ENCODE data around the gene FMN2. TPM values are rescaled to one million over a fixed set of nuclear protein-coding genes. Genes with fewer than 3 reads are reported as not detected.

The FMN2 gene
- total RNA-seq, 3 donors from 2014 or later (not counting 1 experiment from before 2014, with no cell fraction given): not detected

- Histone ChIP-seq H3K36me3 (ENCODE audit: control insufficient read depth, insufficient read depth, low read length) (no peaks in the 10 kb centered on the region), H3K27ac (ENCODE audit: low read length) (no peak overlapping the region), H3K4me3 (ENCODE audit: low read length) (no peak overlapping the region), H3K9me3 (ENCODE audit: control insufficient read depth, insufficient read depth, low read length) (no peaks in the 10 kb centered on the region), H3K27me3 (ENCODE audit: control insufficient read depth, insufficient read depth, low read length) (no peaks in the 10 kb centered on the region), H3K4me1 (ENCODE audit: control insufficient read depth, insufficient read depth, low read length) (no peaks in the 10 kb centered on the region)
- intact Hi-C loops (cut with micrococcal nuclease): no loop called here
- ATAC-seq (no peak), DNase-seq (no peak)
- H3K4me3 Mint-ChIP-seq: no peak overlapping the region
- TF ChIP-seq, protein P1, sequence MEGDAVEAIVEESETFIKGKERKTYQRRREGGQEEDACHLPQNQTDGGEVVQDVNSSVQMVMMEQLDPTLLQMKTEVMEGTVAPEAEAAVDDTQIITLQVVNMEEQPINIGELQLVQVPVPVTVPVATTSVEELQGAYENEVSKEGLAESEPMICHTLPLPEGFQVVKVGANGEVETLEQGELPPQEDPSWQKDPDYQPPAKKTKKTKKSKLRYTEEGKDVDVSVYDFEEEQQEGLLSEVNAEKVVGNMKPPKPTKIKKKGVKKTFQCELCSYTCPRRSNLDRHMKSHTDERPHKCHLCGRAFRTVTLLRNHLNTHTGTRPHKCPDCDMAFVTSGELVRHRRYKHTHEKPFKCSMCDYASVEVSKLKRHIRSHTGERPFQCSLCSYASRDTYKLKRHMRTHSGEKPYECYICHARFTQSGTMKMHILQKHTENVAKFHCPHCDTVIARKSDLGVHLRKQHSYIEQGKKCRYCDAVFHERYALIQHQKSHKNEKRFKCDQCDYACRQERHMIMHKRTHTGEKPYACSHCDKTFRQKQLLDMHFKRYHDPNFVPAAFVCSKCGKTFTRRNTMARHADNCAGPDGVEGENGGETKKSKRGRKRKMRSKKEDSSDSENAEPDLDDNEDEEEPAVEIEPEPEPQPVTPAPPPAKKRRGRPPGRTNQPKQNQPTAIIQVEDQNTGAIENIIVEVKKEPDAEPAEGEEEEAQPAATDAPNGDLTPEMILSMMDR (IDR thresholded peaks at IDR 0.05): no peak
- H3K9me3 Mint-ChIP-seq: no peaks in the 10 kb centered on the region
- peaks cover 0 to 6% of the 10 kb centered on the region in 2 donors for H3K27me3 Mint-ChIP-seq (ENCODE audit: low read depth in 2 of 2)
- 91% methylated on average over 3 of the region's 4 CpGs for WGBS (ENCODE audit: insufficient coverage)
- H3K27ac Mint-ChIP-seq: no peak overlapping the region
- H3K4me1 Mint-ChIP-seq: no peaks in the 10 kb centered on the region
- H3K36me3 Mint-ChIP-seq: no peaks in the 10 kb centered on the region
Measured at GRCh38 chr1:240402326-240402725, 310.6 kb downstream of the FMN2 start.

DNA sequence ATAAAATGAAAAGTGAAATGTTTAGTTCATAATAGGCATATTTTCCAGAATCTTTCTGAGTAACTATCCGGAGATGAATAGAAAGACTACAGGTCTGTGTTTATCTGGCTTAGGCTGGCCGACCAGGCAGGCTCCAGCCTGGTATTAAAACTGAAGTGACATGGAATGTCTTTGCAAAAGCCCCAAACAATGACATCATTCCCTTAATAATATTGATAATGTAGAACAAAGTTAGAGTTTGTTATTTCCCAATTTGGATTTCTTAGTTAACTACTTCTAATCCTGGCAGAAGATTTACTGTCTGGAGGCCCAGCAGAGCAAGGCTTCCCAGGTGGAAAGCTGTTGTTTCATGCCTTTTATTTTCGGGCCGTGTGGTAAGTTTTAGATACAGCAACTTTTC is 312.6 kb downstream of the FMN2 start:
- intact Hi-C loops (cut with micrococcal nuclease): no loop called here
- H3K27me3 Mint-ChIP-seq (ENCODE audit: low read depth in 2 of 2): peaks cover 0 to 6% of the 10 kb centered on the region in 2 donors
- no peaks in the 10 kb centered on the region for H3K36me3 ChIP-seq (ENCODE audit: control insufficient read depth, insufficient read depth, low read length)
- no peak for ATAC-seq
- no peak overlapping the region for H3K27ac Mint-ChIP-seq
- no peaks in the 10 kb centered on the region for H3K4me1 ChIP-seq (ENCODE audit: control insufficient read depth, insufficient read depth, low read length)
- H3K36me3 Mint-ChIP-seq: no peaks in the 10 kb centered on the region
- no peak overlapping the region for H3K4me3 ChIP-seq (ENCODE audit: low read length)
- H3K4me1 Mint-ChIP-seq: no peaks in the 10 kb centered on the region
- no peaks in the 10 kb centered on the region for H3K27me3 ChIP-seq (ENCODE audit: control insufficient read depth, insufficient read depth, low read length)
- no peak overlapping the region for H3K27ac ChIP-seq (ENCODE audit: low read length)
- TF ChIP-seq, protein P1 (IDR thresholded peaks at IDR 0.05): no peak
- no peaks in the 10 kb centered on the region for H3K9me3 ChIP-seq (ENCODE audit: control insufficient read depth, insufficient read depth, low read length)
- WGBS (ENCODE audit: insufficient coverage): 53% methylated on average over 3 of the region's 4 CpGs
- DNase-seq: no peak
- no peak overlapping the region for H3K4me3 Mint-ChIP-seq
- no peaks in the 10 kb centered on the region for H3K9me3 Mint-ChIP-seq

- no peak for DNase-seq
- Histone ChIP-seq H3K9me3 (ENCODE audit: control insufficient read depth, insufficient read depth, low read length) (no peaks in the 10 kb centered on the region), H3K4me3 (ENCODE audit: low read length) (no peak overlapping the region), H3K4me1 (ENCODE audit: control insufficient read depth, insufficient read depth, low read length) (no peaks in the 10 kb centered on the region), H3K27ac (ENCODE audit: low read length) (no peak overlapping the region), H3K36me3 (ENCODE audit: control insufficient read depth, insufficient read depth, low read length) (no peaks in the 10 kb centered on the region), H3K27me3 (ENCODE audit: control insufficient read depth, insufficient read depth, low read length) (no peaks in the 10 kb centered on the region)
- TF ChIP-seq, protein P1 (IDR thresholded peaks at IDR 0.05): no peak
- Mint-ChIP-seq H3K27ac (no peak overlapping the region), H3K27me3 (ENCODE audit: low read depth in 2 of 2) (peaks cover 0 to 6% of the 10 kb centered on the region in 2 donors), H3K4me1 (no peaks in the 10 kb centered on the region), H3K36me3 (no peaks in the 10 kb centered on the region), H3K4me3 (no peak overlapping the region), H3K9me3 (no peaks in the 10 kb centered on the region)
- intact Hi-C loops (cut with micrococcal nuclease): no loop called here
- ATAC-seq: no peak
- WGBS (ENCODE audit: insufficient coverage): 86% methylated on average over 11 of the region's 12 CpGs
Measured at GRCh38 chr1:240405751-240406150, 314.1 kb downstream of the FMN2 start.

DNA sequence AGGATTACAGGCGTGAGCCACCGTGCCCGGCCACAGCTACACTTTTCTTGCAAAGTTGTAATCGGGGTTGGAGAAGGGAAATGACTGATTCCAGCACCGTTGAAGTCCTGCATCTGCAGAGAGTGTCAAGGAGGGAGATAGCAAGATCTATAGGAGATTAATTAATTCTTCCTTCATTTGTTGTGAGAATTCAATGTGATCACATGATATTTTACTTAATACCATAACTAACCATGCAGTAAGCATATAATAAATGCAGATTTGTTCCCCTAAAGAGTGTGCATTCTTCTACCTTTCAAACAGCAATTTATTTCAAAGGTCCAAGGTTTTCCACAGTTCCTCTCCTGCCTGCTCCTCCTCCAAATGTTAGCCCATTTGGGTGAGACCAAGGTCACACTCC is 315.7 kb downstream of the FMN2 start:
- intact Hi-C loops (cut with micrococcal nuclease): no loop called here
- TF ChIP-seq, protein P1 (IDR thresholded peaks at IDR 0.05): no peak
- Mint-ChIP-seq H3K4me3 (no peak overlapping the region), H3K27me3 (ENCODE audit: low read depth in 2 of 2) (peaks cover 0 to 6% of the 10 kb centered on the region in 2 donors), H3K27ac (no peak overlapping the region), H3K4me1 (no peaks in the 10 kb centered on the region), H3K9me3 (no peaks in the 10 kb centered on the region), H3K36me3 (no peaks in the 10 kb centered on the region)
- DNase-seq (no peak), ATAC-seq (no peak)
- Histone ChIP-seq H3K36me3 (ENCODE audit: control insufficient read depth, insufficient read depth, low read length) (no peaks in the 10 kb centered on the region), H3K9me3 (ENCODE audit: control insufficient read depth, insufficient read depth, low read length) (no peaks in the 10 kb centered on the region), H3K27ac (ENCODE audit: low read length) (no peak overlapping the region), H3K27me3 (ENCODE audit: control insufficient read depth, insufficient read depth, low read length) (no peaks in the 10 kb centered on the region), H3K4me3 (ENCODE audit: low read length) (no peak overlapping the region), H3K4me1 (ENCODE audit: control insufficient read depth, insufficient read depth, low read length) (no peaks in the 10 kb centered on the region)
- WGBS (ENCODE audit: insufficient coverage): 87% methylated on average over 5 of the region's 5 CpGs
